Effector CD4-positive, alpha-beta T cell (primary cell): ENCODE measurements around the gene PRSS53.

ENCODE experiments used
- DNase-seq: peaks from one replicate; pipeline ENCODE4 v3.0.0-alpha.2; 2020

The PRSS53 gene

DNA sequence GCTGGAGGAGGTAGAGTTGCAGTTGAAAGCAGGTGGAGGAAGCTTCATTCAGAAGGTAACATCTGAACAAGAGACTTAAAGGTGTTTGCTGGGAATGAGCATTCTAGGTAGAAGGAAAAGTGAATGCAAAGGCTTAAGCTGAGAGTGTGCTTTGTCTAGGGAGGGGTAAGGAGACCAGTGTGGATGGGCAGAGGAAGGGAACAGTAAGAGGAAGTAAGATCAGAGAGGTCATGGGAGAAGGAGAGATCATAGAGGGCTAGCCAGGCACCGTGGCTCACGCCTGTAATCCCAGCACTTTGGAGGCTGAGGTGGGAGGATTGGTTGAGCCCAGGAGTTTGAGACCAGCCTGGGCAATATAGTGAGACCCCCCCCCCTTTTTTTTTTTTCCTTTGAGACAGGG lies 52.1 kb downstream of the PRSS53 start:
- no peak for DNase-seq

DNA sequence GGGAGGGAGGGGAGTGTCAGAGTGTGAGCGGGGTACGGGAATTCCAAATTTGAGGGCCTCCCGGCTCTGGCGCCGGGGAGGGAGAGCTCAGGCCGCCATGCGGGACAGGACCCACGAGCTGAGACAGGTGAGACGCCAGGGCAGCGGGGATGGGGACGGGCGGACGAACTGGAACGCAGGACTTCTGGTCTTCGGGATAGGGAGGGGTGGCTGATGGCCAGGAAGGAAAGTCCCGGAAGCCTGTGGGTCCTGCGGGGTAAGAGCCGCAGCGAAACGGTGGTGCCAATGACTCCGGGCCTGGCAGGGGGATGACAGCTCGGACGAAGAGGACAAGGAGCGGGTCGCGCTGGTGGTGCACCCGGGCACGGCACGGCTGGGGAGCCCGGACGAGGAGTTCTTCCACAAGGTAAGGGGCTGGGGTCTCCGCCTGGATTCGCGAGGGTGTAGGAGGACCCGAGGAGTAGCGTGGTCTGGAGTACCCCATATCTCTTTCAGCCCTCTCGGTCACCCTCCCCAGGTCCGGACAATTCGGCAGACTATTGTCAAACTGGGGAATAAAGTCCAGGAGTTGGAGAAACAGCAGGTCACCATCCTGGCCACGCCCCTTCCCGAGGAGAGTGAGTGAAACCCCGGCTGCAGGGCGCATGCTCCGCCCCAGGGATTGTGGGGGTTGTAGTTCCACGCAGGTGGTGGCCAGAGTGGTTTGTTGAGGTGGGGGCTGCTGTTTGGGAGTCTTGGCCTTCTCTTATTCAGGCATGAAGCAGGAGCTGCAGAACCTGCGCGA lies 54.8 kb downstream of the PRSS53 start:
- peak; percentile 81 for DNase-seq
